ENCODE results near the gene MYH7.

DNA sequence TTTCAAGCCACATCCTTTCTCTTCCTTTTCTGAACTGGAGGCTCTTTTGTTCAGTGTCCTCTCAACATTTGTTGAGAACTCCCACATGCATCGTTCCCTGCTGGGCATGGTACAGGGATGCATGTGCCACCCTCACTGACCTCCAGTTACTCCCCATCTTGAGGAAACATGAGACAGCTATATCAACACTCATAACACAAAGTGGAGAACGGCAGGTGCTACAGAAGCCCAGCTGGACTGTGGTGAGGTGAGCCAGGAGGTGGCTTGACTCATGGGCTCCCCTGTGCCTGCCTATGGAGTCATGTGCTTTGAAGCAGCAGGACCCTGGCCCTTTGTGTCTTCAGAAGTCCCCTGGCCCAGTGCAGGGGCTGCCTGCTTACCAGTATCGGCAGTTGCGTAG lies 37.1 kb downstream of the MYH7 start:
- TF ChIP-seq EP300 (IDR thresholded peaks at IDR 0.05) = no peak
- TF ChIP-seq, protein P1, sequence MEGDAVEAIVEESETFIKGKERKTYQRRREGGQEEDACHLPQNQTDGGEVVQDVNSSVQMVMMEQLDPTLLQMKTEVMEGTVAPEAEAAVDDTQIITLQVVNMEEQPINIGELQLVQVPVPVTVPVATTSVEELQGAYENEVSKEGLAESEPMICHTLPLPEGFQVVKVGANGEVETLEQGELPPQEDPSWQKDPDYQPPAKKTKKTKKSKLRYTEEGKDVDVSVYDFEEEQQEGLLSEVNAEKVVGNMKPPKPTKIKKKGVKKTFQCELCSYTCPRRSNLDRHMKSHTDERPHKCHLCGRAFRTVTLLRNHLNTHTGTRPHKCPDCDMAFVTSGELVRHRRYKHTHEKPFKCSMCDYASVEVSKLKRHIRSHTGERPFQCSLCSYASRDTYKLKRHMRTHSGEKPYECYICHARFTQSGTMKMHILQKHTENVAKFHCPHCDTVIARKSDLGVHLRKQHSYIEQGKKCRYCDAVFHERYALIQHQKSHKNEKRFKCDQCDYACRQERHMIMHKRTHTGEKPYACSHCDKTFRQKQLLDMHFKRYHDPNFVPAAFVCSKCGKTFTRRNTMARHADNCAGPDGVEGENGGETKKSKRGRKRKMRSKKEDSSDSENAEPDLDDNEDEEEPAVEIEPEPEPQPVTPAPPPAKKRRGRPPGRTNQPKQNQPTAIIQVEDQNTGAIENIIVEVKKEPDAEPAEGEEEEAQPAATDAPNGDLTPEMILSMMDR (IDR thresholded peaks at IDR 0.05) = no peak
- no peak for TF ChIP-seq POLR2A (IDR thresholded peaks at IDR 0.05)
